ENCODE data around the gene GOLGA3. TPM values are rescaled to one million over a fixed set of nuclear protein-coding genes. Genes with fewer than 3 reads are reported as not detected.

Gene GOLGA3
- total and polyA plus RNA-seq, 9 of the 15 experiments (the other 6 are each of a cell fraction or from before 2014, with no cell fraction given): 1.9 to 48.1 (median 18.4) TPM

DNA sequence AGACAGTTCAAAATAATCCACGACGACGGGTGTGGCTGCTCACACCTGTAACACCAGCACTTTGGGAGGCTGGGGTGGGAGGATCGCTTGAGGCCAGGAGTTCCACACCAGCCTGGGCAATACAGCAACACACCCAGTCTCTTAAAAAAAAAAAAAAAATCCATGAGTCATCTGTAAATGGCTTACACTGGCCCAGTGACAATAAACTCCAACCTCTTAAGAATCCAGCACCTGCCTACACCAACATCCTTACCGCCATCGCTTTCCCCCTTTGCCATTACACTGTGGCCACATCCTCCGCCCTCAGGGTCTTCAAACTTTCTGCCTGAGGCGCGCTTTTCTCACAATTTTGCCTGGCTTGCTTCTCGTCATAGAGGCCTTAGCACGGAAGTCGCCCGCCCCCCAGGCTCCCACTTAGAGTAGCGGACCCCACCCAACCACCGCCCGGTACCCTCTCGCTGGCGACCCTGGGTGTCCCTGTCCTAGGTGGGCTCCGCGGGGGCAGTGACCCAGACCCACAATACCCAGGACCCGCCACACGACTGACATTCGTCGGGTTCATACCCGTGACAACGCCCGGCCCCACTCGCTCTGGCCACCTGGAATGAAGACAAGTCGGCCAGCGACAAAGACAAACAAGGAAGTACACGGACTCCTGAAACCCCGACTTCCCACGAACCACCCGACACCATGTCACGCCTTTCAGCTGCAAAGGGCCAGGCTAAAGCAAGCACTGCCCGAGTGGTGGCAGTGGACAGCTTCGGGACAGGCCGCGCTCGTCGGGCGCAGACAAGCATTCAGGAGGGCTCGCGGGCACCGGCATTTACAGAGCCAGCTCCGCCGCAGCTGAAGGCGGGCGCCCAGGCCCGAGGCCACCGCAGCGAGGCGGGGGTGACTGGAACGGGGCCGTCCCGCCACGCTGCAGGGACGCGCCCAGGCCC lies 636 bp downstream of the GOLGA3 start (continued):
- TF ChIP-seq, protein P1, sequence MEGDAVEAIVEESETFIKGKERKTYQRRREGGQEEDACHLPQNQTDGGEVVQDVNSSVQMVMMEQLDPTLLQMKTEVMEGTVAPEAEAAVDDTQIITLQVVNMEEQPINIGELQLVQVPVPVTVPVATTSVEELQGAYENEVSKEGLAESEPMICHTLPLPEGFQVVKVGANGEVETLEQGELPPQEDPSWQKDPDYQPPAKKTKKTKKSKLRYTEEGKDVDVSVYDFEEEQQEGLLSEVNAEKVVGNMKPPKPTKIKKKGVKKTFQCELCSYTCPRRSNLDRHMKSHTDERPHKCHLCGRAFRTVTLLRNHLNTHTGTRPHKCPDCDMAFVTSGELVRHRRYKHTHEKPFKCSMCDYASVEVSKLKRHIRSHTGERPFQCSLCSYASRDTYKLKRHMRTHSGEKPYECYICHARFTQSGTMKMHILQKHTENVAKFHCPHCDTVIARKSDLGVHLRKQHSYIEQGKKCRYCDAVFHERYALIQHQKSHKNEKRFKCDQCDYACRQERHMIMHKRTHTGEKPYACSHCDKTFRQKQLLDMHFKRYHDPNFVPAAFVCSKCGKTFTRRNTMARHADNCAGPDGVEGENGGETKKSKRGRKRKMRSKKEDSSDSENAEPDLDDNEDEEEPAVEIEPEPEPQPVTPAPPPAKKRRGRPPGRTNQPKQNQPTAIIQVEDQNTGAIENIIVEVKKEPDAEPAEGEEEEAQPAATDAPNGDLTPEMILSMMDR (IDR thresholded peaks at IDR 0.05 in 2 of 3, conservative IDR thresholded peaks at IDR 0.05 in 1 of 3; ENCODE audit: insufficient read depth in 2 of 3, low read depth in 1 of 3, low read length in 3 of 3): no peak
- TF ChIP-seq NFE2L1 (tag; IDR thresholded peaks at IDR 0.05; ENCODE audit: borderline replicate concordance, low read depth) (no peak), SMAD4 (CRISPR knock-in tag; conservative IDR thresholded peaks at IDR 0.05) (no peak), SAP30 (IDR thresholded peaks at IDR 0.05; ENCODE audit: borderline replicate concordance, insufficient read depth, low read depth, low read length, poor library complexity, severe bottlenecking) (peak; percentile 56), SIRT6 (IDR thresholded peaks at IDR 0.05; ENCODE audit: low read depth, low read length) (no peak), TEAD1 (CRISPR knock-in tag; IDR thresholded peaks at IDR 0.05) (no peak), BDP1 (IDR thresholded peaks at IDR 0.05; ENCODE audit: insufficient read depth, insufficient read length) (no peak), TCF7 (IDR thresholded peaks at IDR 0.05; ENCODE audit: borderline replicate concordance) (no peak), KDM2B (CRISPR knock-in tag; IDR thresholded peaks at IDR 0.05) (no peak), CTBP1 (IDR thresholded peaks at IDR 0.05; ENCODE audit: borderline replicate concordance) (no peak), ZNF431 (CRISPR knock-in tag; IDR thresholded peaks at IDR 0.05) (no peak)
- TF ChIP-seq, protein P2, sequence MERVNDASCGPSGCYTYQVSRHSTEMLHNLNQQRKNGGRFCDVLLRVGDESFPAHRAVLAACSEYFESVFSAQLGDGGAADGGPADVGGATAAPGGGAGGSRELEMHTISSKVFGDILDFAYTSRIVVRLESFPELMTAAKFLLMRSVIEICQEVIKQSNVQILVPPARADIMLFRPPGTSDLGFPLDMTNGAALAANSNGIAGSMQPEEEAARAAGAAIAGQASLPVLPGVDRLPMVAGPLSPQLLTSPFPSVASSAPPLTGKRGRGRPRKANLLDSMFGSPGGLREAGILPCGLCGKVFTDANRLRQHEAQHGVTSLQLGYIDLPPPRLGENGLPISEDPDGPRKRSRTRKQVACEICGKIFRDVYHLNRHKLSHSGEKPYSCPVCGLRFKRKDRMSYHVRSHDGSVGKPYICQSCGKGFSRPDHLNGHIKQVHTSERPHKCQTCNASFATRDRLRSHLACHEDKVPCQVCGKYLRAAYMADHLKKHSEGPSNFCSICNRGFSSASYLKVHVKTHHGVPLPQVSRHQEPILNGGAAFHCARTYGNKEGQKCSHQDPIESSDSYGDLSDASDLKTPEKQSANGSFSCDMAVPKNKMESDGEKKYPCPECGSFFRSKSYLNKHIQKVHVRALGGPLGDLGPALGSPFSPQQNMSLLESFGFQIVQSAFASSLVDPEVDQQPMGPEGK (CRISPR knock-in tag; IDR thresholded peaks at IDR 0.05; ENCODE audit: borderline replicate concordance): no peak
- TF ChIP-seq, protein P3, sequence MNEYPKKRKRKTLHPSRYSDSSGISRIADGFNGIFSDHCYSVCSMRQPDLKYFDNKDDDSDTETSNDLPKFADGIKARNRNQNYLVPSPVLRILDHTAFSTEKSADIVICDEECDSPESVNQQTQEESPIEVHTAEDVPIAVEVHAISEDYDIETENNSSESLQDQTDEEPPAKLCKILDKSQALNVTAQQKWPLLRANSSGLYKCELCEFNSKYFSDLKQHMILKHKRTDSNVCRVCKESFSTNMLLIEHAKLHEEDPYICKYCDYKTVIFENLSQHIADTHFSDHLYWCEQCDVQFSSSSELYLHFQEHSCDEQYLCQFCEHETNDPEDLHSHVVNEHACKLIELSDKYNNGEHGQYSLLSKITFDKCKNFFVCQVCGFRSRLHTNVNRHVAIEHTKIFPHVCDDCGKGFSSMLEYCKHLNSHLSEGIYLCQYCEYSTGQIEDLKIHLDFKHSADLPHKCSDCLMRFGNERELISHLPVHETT (CRISPR knock-in tag; conservative IDR thresholded peaks at IDR 0.05 in 1 of 2, IDR thresholded peaks at IDR 0.05 in 1 of 2): no peak
